ENCODE data around the gene SEZ6L.

Gene SEZ6L

GRCh38 chr22:26304730-26305129 lies 135.5 kb downstream of the SEZ6L start:
- DNase-seq: no peak

- DNase-seq: no peak
These were observed 139.2 kb downstream of the SEZ6L start for GRCh38 chr22:26308467-26308866.

- no peak for DNase-seq
These were observed 141.4 kb downstream of the SEZ6L start for GRCh38 chr22:26310616-26311015.

- no peak for DNase-seq
These were observed 144.0 kb downstream of the SEZ6L start for GRCh38 chr22:26313291-26313690.

- no peak for DNase-seq
These were observed 144.9 kb downstream of the SEZ6L start for GRCh38 chr22:26314171-26314570.

- DNase-seq: no peak
These were observed 145.4 kb downstream of the SEZ6L start for GRCh38 chr22:26314656-26315055.

- DNase-seq: no peak
These were observed 147.5 kb downstream of the SEZ6L start for GRCh38 chr22:26316732-26317285.

GRCh38 chr22:26318975-26319374 lies 149.7 kb downstream of the SEZ6L start:
- DNase-seq: no peak

- DNase-seq: no peak
These were observed 151.2 kb downstream of the SEZ6L start for GRCh38 chr22:26320447-26320846.

GRCh38 chr22:26321469-26321913 lies 152.2 kb downstream of the SEZ6L start:
- no peak for DNase-seq

GRCh38 chr22:26322179-26322905 lies 153.1 kb downstream of the SEZ6L start:
- no peak for DNase-seq

GRCh38 chr22:26323013-26323412 lies 153.8 kb downstream of the SEZ6L start:
- DNase-seq: no peak

GRCh38 chr22:26324150-26324549 lies 154.9 kb downstream of the SEZ6L start:
- no peak for DNase-seq

GRCh38 chr22:26325641-26326040 lies 156.4 kb downstream of the SEZ6L start:
- no peak for DNase-seq

- DNase-seq: no peak
These were observed 157.5 kb downstream of the SEZ6L start for GRCh38 chr22:26326803-26327202.

GRCh38 chr22:26327306-26327705 lies 158.0 kb downstream of the SEZ6L start:
- no peak for DNase-seq

- no peak for DNase-seq
These were observed 159.0 kb downstream of the SEZ6L start for GRCh38 chr22:26328221-26328620.

GRCh38 chr22:26330971-26331625 lies 161.8 kb downstream of the SEZ6L start:
- peak; percentile 76 for DNase-seq

GRCh38 chr22:26333088-26333800 lies 164.0 kb downstream of the SEZ6L start:
- no peak for DNase-seq

- DNase-seq: no peak
These were observed 165.0 kb downstream of the SEZ6L start for GRCh38 chr22:26334232-26334631.

- DNase-seq: no peak
These were observed 167.5 kb downstream of the SEZ6L start for GRCh38 chr22:26336773-26337172.

GRCh38 chr22:26339755-26340154 lies 170.5 kb downstream of the SEZ6L start:
- no peak for DNase-seq

GRCh38 chr22:26342745-26343410 lies 173.6 kb downstream of the SEZ6L start:
- DNase-seq: no peak
